CD14-positive monocyte (primary cell): ENCODE measurements around the gene MYH8. TPM values are rescaled to one million over a fixed set of nuclear protein-coding genes. Genes with fewer than 3 reads are reported as not detected.

Experiments
- DNase-seq, 3 donors: peaks; one replicate each; pipeline ENCODE4 v3.0.0-alpha.2; 2011 to 2022
- H2AFZ ChIP-seq: 2 replicates; pipeline ENCODE4 v1.6.0; 2012; ENCODE audit warnings: mild to moderate bottlenecking, low read depth, low read length, inconsistent platforms; ENCODE audit not compliant: insufficient read depth, poor library complexity, severe bottlenecking
- H3K27ac ChIP-seq, 2 donors: 1 replicate in 1 of 2; 2 replicates in 1 of 2; pipeline ENCODE4 v1.5.1; 2012 to 2013; ENCODE audit warnings: low read length in 2 of 2, control low read depth in 1 of 2, inconsistent platforms in 1 of 2, low read depth in 1 of 2, mild to moderate bottlenecking in 1 of 2
- H3K27me3 ChIP-seq, 2 donors: one replicate each; pipeline versions ENCODE4 v1.6.0 to v1.6.1; 2011 to 2013; ENCODE audit warnings: low read length in 2 of 2; ENCODE audit not compliant: control insufficient read depth in 2 of 2, insufficient read depth in 2 of 2
- H3K36me3 ChIP-seq, 2 donors: replicated peaks in 1 of 2; 1 replicate in 1 of 2; 2 replicates in 1 of 2; pipeline versions ENCODE4 v1.5.1 to v1.6.1; 2012 to 2013; ENCODE audit warnings: low read length in 2 of 2, control low read depth in 1 of 2, inconsistent platforms in 1 of 2, mild to moderate bottlenecking in 1 of 2; ENCODE audit not compliant: insufficient read depth in 2 of 2, control insufficient read depth in 1 of 2
- H3K4me1 ChIP-seq, 2 donors: 1 replicate in 1 of 2; 2 replicates in 1 of 2; pipeline versions ENCODE4 v1.5.1 to v1.6.1; 2012 to 2013; ENCODE audit warnings: low read length in 2 of 2, control low read depth in 1 of 2, inconsistent platforms in 1 of 2, mild to moderate bottlenecking in 1 of 2, moderate library complexity in 1 of 2; ENCODE audit not compliant: insufficient read depth in 2 of 2, control insufficient read depth in 1 of 2
- H3K4me2 ChIP-seq: replicated peaks from 2 replicates; pipeline ENCODE3; 2012; ENCODE audit warnings: low read length, moderate library complexity, mild to moderate bottlenecking; ENCODE audit not compliant: poor library complexity, severe bottlenecking; ENCODE audit errors: extremely low read depth
- H3K4me3 ChIP-seq, 3 experiments: fragments of 200-600 bp in 1 of 3; sonication (generic) in 1 of 3; replicated peaks in 1 of 3; 1 replicate in 2 of 3; 2 replicates in 1 of 3; pipeline ENCODE4 v1.5.1; 2011 to 2013; ENCODE audit warnings: low read length in 3 of 3, mild to moderate bottlenecking in 3 of 3, control low read depth in 2 of 3, low read depth in 2 of 3, inconsistent platforms in 1 of 3, moderate library complexity in 1 of 3
- H3K79me2 ChIP-seq: 2 replicates; pipeline ENCODE4 v1.6.0; 2012; ENCODE audit warnings: mild to moderate bottlenecking, control low read depth, inconsistent platforms, low read length, moderate library complexity; ENCODE audit not compliant: insufficient read depth
- H3K9ac ChIP-seq: 2 replicates; pipeline ENCODE4 v1.6.0; 2017; ENCODE audit warnings: low read length, mild to moderate bottlenecking; ENCODE audit not compliant: insufficient read depth, poor library complexity, severe bottlenecking
- H3K9me3 ChIP-seq, 2 donors: replicated peaks in 1 of 2; 1 replicate in 1 of 2; 2 replicates in 1 of 2; pipeline versions ENCODE4 v1.5.1 to v1.6.1; 2012 to 2013; ENCODE audit warnings: low read length in 2 of 2, control low read depth in 1 of 2; ENCODE audit not compliant: control insufficient read depth in 1 of 2, insufficient read depth in 1 of 2
- H4K20me1 ChIP-seq: 2 replicates; pipeline ENCODE4 v1.6.0; 2012; ENCODE audit warnings: mild to moderate bottlenecking, low read length, control low read depth, moderate library complexity; ENCODE audit not compliant: insufficient read depth
- H3K27ac Mint-ChIP-seq, 7 donors: one replicate each; pipeline ENCODE4 v1.8.0; 2020; ENCODE audit warnings: mild to moderate bottlenecking in 7 of 7, mixed read lengths in 7 of 7, moderate library complexity in 6 of 7, inconsistent platforms in 2 of 7
- H3K27me3 Mint-ChIP-seq, 3 donors: one replicate each; pipeline ENCODE4 v1.8.0; 2021 to 2022; ENCODE audit warnings: low read depth in 3 of 3, mild to moderate bottlenecking in 3 of 3, mixed read lengths in 3 of 3, moderate library complexity in 3 of 3, inconsistent platforms in 1 of 3
- H3K36me3 Mint-ChIP-seq, 2 donors: one replicate each; pipeline ENCODE4 v1.8.0; 2020; ENCODE audit warnings: mixed read lengths in 2 of 2, inconsistent platforms in 1 of 2, mild to moderate bottlenecking in 1 of 2
- H3K4me1 Mint-ChIP-seq: one replicate; pipeline ENCODE4 v1.8.0; 2020; ENCODE audit warnings: mild to moderate bottlenecking, mixed read lengths
- H3K4me3 Mint-ChIP-seq, 2 donors: one replicate each; pipeline ENCODE4 v1.8.0; 2020; ENCODE audit warnings: mild to moderate bottlenecking in 2 of 2, mixed read lengths in 2 of 2, moderate library complexity in 1 of 2
- H3K9me3 Mint-ChIP-seq, 7 donors: one replicate each; pipeline ENCODE4 v1.8.0; 2020 to 2022; ENCODE audit warnings: mixed read lengths in 7 of 7, mild to moderate bottlenecking in 6 of 7, moderate library complexity in 6 of 7, inconsistent platforms in 2 of 7
- CTCF ChIP-seq: fragments of 200-600 bp; IDR thresholded peaks from one replicate; pipeline ENCODE4 v1.8.0; 2022; ENCODE audit warnings: antibody characterized with exemption, mild to moderate bottlenecking
- WGBS: methylation state at CpG from one replicate; pipeline ENCODE4 v1.1.5; 2013; ENCODE audit warnings: missing lambda C conversion rate; ENCODE audit not compliant: insufficient coverage; 5-methylcytosine and 5-hydroxymethylcytosine counted together
- intact Hi-C, 2 donors: fragments of 100-400 bp; cut with micrococcal nuclease; formaldehyde crosslinking; loops; one replicate each; pipeline versions ENCODE4 v1.15.0 to v1.15.1; 2023
- polyA plus RNA-seq, 3 donors: library from polyadenylated mRNA; depleted of rRNA in 1 of 3; unstranded in 2 of 3; stranded (reverse) in 1 of 3; fragments of 300-500 nt in 2 of 3; fragments of >200 nt in 1 of 3; fragmentation: Illumina TruSeq in 2 of 3; gene quantifications; 1 replicate in 2 of 3; 2 replicates in 1 of 3; pipeline ENCODE4 v1.2.3, GENCODE V29; 2012 to 2021

The MYH8 gene
- polyA plus RNA-seq, 3 donors = not detected

- peaks cover 0 to 2% of the 10 kb centered on the region in 2 donors for H3K27me3 ChIP-seq
- no peak for TF ChIP-seq CTCF
- no peak overlapping the region for H3K4me2 ChIP-seq
- Mint-ChIP-seq H3K4me3 (no peak overlapping the region), H3K27me3 (peaks cover 0 to 5% (median 5%) of the 10 kb centered on the region in 3 donors), H3K9me3 (peaks cover 0 to 3% (median 0%) of the 10 kb centered on the region in 7 donors), H3K36me3 (no peaks in the 10 kb centered on the region), H3K4me1 (no peaks in the 10 kb centered on the region), H3K27ac (no peak overlapping the region)
- no peak overlapping the region for H2AFZ ChIP-seq
- H3K4me1 ChIP-seq = no peaks in the 10 kb centered on the region
- intact Hi-C loops = no loop called here
- no peak overlapping the region for H3K4me3 ChIP-seq
- WGBS = no CpG with 5 or more reads among the region's 4 CpGs
- H3K9ac ChIP-seq = no peak overlapping the region
- no peaks in the 10 kb centered on the region for H4K20me1 ChIP-seq
- no peak overlapping the region for H3K27ac ChIP-seq
- no peak for DNase-seq
- no peaks in the 10 kb centered on the region for H3K9me3 ChIP-seq
- no peaks in the 10 kb centered on the region for H3K36me3 ChIP-seq
- H3K79me2 ChIP-seq = no peaks in the 10 kb centered on the region
Observed at GRCh38 chr17:10463402-10463801, 41.7 kb upstream of the MYH8 start.

- no peaks in the 10 kb centered on the region for H4K20me1 ChIP-seq
- no peak overlapping the region for H2AFZ ChIP-seq
- no peaks in the 10 kb centered on the region for H3K36me3 Mint-ChIP-seq
- H3K4me2 ChIP-seq = no peak overlapping the region
- WGBS = 89% methylated on average over 3 of the region's 4 CpGs
- no peaks in the 10 kb centered on the region for H3K4me1 Mint-ChIP-seq
- no peaks in the 10 kb centered on the region for H3K4me1 ChIP-seq
- H3K27me3 ChIP-seq = peaks cover 0 to 2% of the 10 kb centered on the region in 2 donors
- no peaks in the 10 kb centered on the region for H3K79me2 ChIP-seq
- peaks cover 0 to 3% (median 0%) of the 10 kb centered on the region in 7 donors for H3K9me3 Mint-ChIP-seq
- no peak overlapping the region for H3K27ac Mint-ChIP-seq
- no peaks in the 10 kb centered on the region for H3K36me3 ChIP-seq
- no peak overlapping the region for H3K27ac ChIP-seq
- TF ChIP-seq CTCF = no peak
- no peak overlapping the region for H3K4me3 ChIP-seq
- DNase-seq = no peak
- intact Hi-C loops = no loop called here
- no peaks in the 10 kb centered on the region for H3K9me3 ChIP-seq
- no peak overlapping the region for H3K9ac ChIP-seq
- H3K27me3 Mint-ChIP-seq = peaks cover 0 to 10% (median 4%) of the 10 kb centered on the region in 3 donors
- no peak overlapping the region for H3K4me3 Mint-ChIP-seq
Observed at GRCh38 chr17:10460062-10460461, 38.3 kb upstream of the MYH8 start.
